ENCODE measurements around the gene ANKS1B. TPM values are rescaled to one million over a fixed set of nuclear protein-coding genes. Genes with fewer than 3 reads are reported as not detected.

Gene ANKS1B
- total RNA-seq, 1 donor from 2014 or later: 5.6 TPM

DNA sequence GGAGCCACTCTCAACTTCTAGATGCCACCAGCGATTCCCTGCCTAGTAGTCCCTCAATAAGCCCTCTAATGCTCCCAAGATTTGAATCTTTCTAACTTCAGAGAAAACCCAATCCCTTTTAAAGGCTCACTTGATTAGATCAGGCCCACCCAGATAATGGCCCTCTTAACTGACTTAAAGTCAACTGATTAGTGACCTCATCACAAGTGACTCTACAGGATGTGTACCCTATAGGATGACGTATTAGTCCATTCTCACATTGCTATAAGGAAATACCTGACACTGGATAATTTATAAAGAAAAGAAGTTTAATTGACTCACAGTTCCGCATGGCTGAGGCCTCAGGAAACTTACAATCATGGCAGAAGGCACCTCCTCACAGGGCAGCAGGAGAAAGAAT lies 49.1 kb downstream of the ANKS1B start:
- no peak overlapping the region for H3K27ac Mint-ChIP-seq (ENCODE audit: unreplicated experiment)
- TF ChIP-seq, protein P1, sequence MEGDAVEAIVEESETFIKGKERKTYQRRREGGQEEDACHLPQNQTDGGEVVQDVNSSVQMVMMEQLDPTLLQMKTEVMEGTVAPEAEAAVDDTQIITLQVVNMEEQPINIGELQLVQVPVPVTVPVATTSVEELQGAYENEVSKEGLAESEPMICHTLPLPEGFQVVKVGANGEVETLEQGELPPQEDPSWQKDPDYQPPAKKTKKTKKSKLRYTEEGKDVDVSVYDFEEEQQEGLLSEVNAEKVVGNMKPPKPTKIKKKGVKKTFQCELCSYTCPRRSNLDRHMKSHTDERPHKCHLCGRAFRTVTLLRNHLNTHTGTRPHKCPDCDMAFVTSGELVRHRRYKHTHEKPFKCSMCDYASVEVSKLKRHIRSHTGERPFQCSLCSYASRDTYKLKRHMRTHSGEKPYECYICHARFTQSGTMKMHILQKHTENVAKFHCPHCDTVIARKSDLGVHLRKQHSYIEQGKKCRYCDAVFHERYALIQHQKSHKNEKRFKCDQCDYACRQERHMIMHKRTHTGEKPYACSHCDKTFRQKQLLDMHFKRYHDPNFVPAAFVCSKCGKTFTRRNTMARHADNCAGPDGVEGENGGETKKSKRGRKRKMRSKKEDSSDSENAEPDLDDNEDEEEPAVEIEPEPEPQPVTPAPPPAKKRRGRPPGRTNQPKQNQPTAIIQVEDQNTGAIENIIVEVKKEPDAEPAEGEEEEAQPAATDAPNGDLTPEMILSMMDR (conservative IDR thresholded peaks at IDR 0.05): no peak
- H3K4me1 Mint-ChIP-seq: no peaks in the 10 kb centered on the region
- H3K27me3 Mint-ChIP-seq (ENCODE audit: low read depth): no peaks in the 10 kb centered on the region
- peaks cover 4% of the 10 kb centered on the region for H3K9me3 Mint-ChIP-seq
- no peak for DNase-seq (ENCODE audit: low read depth, low spot score)
- H3K4me3 Mint-ChIP-seq: no peak overlapping the region
- H3K36me3 Mint-ChIP-seq (ENCODE audit: low read depth): peaks cover 2% of the 10 kb centered on the region

DNA sequence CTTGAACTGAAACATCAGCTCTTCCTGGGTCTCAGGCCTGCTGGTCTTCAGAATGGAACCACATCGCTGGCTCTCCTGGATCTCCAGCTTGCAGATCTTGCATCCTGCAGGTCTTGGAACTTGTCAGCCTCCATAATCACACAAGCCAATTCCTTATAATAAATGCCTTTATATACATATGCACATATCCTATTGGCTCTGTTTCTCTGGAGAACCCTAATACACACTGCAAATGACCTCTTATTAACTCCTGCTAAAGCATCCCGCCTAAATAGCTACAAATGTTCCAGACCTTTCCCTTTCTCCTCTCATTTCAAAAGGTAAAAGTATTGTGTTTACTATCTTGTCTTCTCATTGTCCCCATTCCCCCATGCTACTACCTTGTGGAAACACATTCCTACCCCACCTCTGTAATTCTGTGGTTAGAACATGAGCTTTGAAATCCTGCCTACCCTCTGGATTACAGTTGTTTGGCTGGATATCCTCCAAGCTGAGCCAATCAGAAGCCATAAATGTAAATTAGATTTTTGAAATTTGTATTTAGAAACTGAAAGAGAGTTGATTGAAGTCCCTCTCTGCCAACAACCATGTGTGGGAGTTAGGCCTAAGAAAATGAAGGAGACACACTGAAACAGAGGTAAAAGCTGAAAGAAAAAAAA lies 58.1 kb downstream of the ANKS1B start:
- H3K4me1 Mint-ChIP-seq: no peaks in the 10 kb centered on the region
- peaks cover 4% of the 10 kb centered on the region for H3K9me3 Mint-ChIP-seq
- no peak overlapping the region for H3K27ac Mint-ChIP-seq (ENCODE audit: unreplicated experiment)
- no peak for DNase-seq (ENCODE audit: low read depth, low spot score)
- no peak overlapping the region for H3K4me3 Mint-ChIP-seq
- TF ChIP-seq, protein P1 (conservative IDR thresholded peaks at IDR 0.05): no peak
- H3K36me3 Mint-ChIP-seq (ENCODE audit: low read depth): no peaks in the 10 kb centered on the region
- no peaks in the 10 kb centered on the region for H3K27me3 Mint-ChIP-seq (ENCODE audit: low read depth)

DNA sequence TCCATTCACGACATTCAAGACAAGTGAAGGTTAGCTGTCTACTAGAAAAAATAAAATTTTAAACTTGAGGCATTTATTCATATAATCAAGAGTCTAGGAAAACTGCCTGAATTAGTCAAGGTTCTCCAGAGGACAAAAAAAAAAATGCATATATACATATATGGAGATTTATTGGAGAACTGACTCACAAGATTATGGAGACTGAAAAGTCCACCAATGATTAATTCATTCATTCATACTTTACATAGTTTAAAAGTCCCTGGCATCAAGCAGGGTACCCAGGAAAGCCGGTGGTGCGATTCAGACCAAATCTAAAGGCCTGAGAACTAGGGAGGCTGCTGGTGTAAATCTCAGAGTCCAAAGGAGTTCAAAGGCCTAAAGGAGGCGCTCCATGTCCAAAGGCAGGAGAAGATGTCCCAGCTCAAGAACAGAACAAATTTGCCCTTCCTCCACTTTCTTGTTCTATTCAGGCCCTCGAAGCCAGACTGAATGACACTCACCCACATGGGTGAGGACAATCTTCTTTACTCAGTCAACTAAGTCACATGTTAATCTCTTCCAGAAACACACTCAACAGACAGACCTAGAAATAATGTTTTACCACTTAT lies 64.3 kb downstream of the ANKS1B start:
- H3K4me3 Mint-ChIP-seq: no peak overlapping the region
- no peak for DNase-seq (ENCODE audit: low read depth, low spot score)
- no peak overlapping the region for H3K27ac Mint-ChIP-seq (ENCODE audit: unreplicated experiment)
- H3K36me3 Mint-ChIP-seq (ENCODE audit: low read depth): no peaks in the 10 kb centered on the region
- TF ChIP-seq, protein P1 (conservative IDR thresholded peaks at IDR 0.05): no peak
- no peaks in the 10 kb centered on the region for H3K4me1 Mint-ChIP-seq
- no peaks in the 10 kb centered on the region for H3K27me3 Mint-ChIP-seq (ENCODE audit: low read depth)
- no peaks in the 10 kb centered on the region for H3K9me3 Mint-ChIP-seq

DNA sequence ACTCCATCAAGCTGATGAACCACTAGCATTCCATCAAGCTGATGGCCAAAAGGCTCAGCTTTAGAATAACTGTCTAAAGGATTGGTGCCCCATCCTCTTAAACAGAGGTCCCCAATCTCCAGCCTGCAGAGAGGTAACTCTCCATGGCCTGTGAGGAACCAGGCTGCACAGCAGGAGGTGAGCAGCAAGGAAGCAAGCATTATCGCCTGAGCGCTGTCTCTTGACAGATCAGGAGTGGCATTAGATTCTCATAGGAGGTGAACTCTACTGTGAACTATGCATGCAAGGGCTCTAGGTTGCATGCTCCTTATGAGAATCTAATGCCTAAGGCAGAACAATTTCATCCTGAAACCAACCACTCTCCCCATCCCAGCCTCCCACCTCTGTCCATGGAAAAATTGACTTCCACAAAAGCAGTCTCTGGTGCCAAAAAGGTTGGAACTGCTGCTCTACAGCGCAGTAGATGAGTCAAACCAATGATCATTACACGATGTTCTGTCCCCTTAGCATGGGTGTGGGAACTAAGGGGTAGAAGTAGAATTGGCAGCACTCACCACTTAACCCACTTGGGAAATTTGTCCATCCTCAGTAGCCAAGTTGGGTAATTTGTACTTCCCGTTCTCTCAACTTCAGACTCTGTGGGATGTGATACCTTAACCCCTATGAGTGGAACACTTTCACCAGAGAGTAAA lies 66.9 kb downstream of the ANKS1B start:
- Mint-ChIP-seq H3K27ac (ENCODE audit: unreplicated experiment) (no peak overlapping the region), H3K27me3 (ENCODE audit: low read depth) (no peaks in the 10 kb centered on the region)
- DNase-seq (ENCODE audit: low read depth, low spot score): no peak

DNA sequence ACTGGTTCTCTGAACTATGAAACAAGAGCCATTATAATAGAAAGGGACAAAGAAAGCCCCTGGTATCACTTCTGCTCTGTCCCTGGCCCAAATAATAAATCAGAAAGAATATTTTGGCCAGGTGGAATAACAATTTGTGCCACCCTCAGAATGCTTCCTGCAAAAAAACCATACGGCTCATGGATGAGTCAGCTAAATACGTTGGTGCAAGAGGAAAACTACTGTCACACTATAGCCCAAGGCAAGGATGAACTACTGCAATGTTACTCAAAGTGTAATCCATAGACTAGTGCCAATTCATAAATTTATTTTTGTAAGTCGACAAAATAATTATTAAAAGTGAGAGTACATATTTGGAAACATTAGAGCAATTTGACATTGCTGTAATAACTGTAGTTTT lies 68.2 kb downstream of the ANKS1B start:
- H3K27ac Mint-ChIP-seq (ENCODE audit: unreplicated experiment): no peak overlapping the region
- no peaks in the 10 kb centered on the region for H3K36me3 Mint-ChIP-seq (ENCODE audit: low read depth)
- DNase-seq (ENCODE audit: low read depth, low spot score): no peak
- TF ChIP-seq, protein P1 (conservative IDR thresholded peaks at IDR 0.05): no peak
- no peaks in the 10 kb centered on the region for H3K27me3 Mint-ChIP-seq (ENCODE audit: low read depth)
- H3K4me3 Mint-ChIP-seq: no peak overlapping the region
- no peaks in the 10 kb centered on the region for H3K4me1 Mint-ChIP-seq
- no peaks in the 10 kb centered on the region for H3K9me3 Mint-ChIP-seq

More for the DNA sequence above, 66.9 kb downstream of the ANKS1B start:
- Mint-ChIP-seq H3K9me3 (no peaks in the 10 kb centered on the region), H3K36me3 (ENCODE audit: low read depth) (no peaks in the 10 kb centered on the region), H3K4me1 (no peaks in the 10 kb centered on the region), H3K4me3 (no peak overlapping the region)
- TF ChIP-seq, protein P1 (conservative IDR thresholded peaks at IDR 0.05): no peak
